ENCODE results near the gene CASP9.
"Not testable (repeated sequence)": the region's sequence is repeated elsewhere in the genome, so short reads cannot be mapped to it uniquely, and the experiment has no call there.

CASP9 gene

DNA sequence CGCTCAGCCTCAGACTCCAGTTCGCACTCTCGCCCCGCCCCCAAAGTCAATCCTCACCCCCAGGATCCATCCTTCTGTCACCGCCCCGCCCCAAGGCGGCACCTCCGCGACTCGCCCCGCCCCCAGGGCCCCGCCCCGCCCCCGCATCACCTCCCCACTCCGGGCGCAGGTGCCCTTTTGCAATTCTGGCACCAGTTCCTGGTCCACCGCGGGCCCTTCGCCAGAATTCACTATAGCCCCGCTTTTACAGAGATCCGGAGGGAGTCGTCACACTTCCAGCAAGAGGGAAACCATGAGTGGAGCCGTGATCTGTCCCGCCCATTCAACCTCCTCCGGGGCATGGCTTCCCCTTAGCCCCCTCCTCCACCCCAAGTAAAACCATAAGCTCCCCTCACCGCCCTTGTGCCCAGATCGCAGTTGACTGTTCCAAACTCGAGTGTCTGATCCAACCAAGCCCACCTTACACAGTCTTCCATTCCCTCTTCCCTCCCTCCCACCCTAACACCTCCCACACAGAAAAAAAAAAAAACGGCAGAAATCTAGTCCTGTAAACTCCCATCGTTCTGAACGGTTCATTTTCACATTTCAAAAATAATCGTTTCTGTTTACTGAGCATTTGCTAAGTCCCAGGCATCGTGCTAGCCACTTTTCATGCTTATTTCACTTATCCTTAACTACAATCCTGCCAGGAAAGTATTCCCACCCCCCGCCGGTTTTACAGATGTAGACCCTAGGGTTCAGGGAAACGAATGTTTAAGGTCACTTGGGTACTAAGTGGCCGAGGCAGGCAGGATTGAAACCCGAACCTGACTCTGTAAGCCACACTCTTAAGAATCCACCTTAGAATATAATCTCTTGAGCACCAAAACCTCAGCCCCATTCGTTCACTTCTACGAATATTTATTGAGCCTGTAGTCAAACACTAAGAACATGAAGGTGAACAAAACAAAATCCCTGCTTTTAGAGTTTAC is 1.3 kb upstream of the CASP9 start:
- peak; percentile 99 for DNase-seq

DNA sequence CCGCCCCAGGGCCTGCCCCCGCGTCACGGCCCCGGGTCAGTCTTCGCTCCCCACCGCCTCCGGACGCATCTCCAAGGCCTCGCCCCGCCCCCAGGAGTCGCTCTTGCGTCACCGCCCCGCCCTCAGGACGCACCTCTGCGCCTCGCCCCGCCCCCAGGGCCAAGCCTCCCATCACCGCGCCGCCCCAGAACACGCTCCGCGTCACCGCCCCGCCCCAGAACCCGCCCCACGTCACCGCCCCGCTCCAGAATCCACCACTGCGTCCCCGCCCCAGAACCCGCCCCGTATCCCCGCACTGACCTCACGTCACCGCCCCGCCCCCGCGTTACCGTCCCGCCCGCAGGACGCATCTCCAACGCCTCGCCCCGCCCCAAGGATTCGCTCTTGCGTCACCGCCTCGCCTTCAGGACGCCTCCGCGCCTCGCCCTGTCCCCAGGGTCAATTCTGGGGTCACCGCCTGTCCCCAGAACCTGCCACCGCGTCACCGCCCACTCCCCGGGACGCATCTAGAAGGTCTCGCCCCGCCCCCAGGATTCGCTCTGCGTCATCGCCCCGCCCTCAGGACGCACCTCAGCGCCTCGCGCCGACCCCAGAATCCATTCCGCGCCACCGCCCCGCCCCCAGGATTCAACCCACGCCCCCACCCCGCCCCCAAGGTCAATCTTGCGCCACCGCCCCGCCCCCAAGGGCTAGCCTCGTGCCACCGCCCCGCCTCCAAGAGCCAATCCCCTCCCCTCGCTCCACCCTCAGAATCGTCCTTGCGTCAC is 451 bp upstream of the CASP9 start:
- DNase-seq, result peak; percentile 99

- no peak for DNase-seq
These were observed 653 bp downstream of the CASP9 start for GRCh38 chr1:15523104-15524020.

GRCh38 chr1:15522551-15522950 is 1.5 kb downstream of the CASP9 start:
- no peak for DNase-seq

DNA sequence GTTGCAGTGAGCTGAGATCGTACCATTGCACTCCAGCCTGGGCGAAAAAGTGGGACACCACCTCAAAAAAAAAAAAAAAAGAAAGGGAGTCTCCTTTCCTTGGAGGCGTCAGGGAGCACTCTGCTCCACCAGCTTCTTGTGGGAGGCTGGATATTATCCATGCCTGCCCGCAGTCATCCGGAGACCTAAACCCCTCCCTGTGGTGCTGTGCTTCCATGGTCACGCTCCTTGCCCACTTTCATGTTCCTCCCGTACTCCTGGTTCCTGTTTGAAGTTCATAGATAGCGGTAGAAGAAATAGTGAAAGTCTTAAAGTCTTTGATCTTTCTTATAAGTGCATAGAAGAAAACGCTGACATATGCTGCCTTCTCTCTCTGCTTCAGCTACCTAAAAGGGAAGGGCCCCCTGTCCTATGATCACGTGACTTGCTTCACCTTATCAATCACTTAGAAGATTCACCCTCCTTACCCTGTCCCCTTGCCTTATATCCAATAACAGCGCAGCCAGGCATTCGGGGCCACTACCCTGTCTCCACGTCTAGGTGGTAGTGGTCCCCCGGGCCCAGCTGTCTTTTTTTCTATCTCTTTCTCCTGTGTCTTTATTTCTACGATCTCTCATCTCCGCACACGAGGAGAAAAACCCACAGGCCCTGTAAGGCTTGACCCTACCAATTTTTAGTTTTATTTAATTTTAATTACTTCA is 2.7 kb downstream of the CASP9 start:
- not testable (repeated sequence) for DNase-seq

DNA sequence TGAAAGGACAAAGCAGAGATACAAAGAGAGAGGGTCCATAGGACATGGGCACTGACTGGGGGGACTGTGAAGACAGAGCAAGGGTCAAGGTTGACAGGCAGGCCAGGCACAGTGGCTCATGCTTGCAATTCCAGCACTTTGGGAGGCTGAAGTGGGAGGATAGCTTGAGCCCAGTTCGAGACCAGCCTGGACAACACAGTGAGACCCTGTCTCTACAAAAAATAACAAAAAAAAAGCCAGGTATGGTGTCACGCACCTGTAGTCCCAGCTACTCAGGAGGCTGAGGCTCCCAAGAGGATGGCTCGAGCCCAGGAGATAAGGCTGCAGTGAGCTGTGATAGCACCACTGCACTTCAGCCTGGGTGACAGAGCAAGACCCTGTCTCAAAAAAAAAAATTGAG is 4.4 kb downstream of the CASP9 start:
- DNase-seq, result no peak

- DNase-seq, result no peak
These were observed 8.9 kb downstream of the CASP9 start for GRCh38 chr1:15515022-15515663.

DNA sequence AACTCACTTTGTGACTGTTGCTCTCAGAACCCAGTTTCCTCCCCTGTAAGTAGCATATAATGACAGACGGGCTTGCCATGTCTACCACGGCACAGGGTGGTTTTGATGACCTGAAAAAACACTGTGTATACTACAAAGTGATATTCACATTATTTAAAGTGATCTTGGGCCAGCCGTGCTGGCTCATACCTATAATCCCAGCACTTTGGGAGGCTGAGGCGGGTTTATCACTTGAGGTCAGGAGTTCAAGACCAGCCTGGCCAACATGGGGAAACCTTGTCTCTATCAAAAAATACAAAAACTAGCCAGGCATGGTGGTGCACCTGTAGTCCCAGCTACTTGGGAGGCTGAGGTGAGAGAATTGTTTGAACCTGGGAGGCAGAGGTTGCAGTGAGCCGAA is 9.5 kb downstream of the CASP9 start:
- DNase-seq, result not testable (repeated sequence)

DNA sequence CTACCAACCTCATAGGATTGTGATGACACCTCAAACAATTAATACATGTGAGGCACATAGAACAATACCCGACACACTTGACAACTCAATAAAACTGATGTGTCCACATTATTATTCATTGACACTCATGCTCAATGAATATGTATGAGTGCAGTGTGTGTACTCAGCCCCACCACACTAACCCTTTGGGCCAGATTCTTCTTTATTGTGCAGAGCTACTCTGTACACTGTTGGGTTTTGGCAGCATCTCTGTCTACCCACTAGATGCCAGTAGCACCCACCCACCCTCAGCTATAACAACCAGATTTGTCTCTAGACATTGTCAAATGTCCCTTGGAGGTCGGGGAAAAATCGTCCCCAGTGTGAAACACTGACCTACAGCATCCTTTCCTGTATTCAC is 10.1 kb downstream of the CASP9 start:
- no peak for DNase-seq

DNA sequence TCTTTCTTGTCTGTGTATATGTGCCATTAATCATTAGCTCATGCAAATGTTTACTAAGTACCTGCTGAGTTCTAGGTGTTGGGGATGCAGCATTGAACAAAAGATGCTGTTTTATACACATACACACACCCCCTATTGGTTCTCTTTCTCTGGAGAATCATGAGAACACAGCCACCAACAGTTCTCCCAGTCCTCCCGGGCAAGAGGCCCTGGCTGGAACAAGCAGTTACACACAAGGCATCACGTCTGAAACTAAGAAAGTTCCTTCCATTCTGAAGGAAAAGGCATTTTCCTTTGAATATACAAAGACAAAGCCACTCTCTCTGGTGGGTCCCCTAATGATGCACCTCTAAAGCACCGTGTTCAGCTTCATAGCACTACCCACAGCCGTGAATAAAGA is 10.8 kb downstream of the CASP9 start:
- no peak for DNase-seq

- no peak for DNase-seq
These were observed 13.2 kb downstream of the CASP9 start for GRCh38 chr1:15510611-15511405.

- DNase-seq, result no peak
These were observed 14.4 kb downstream of the CASP9 start for GRCh38 chr1:15509586-15509985.

GRCh38 chr1:15508700-15509487 is 15.1 kb downstream of the CASP9 start:
- DNase-seq, result no peak

DNA sequence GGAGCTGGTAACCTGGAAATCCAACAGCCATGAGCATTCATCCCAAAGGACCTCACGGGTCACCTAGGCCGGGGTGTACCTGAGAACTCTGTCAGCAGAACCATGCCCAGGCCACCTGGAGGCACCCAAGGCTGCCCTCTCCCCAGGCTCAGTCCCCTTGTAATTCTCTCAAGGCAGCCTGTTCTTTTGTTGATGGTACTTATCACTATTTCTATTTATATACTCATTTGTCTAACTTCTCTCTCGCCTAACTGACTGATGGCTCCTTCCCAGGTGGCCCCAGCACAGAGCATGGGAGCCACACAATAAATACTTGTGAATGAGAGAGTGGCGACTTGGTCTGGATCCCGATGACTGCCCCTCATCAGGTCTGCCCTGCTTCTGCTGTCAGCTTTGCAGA is 16.7 kb downstream of the CASP9 start:
- no peak for DNase-seq

DNA sequence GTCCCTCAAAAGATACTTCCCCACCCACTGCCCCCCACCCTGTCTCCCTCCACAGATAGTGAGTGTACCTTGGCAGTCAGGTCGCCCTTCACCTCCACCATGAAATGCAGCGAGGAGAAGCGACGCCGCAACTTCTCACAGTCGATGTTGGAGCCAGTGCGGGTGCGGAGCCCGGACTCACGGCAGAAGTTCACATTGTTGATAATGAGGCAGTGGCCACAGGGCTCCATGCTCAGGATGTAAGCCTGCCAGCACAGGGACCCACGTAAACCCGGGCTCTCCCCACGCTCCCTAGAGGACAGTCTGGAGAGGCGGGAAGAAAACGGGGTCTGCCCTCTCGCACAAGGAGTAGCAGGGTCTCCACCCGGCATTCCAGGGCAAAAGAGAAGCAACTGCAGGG is 17.2 kb downstream of the CASP9 start:
- no peak for DNase-seq

DNA sequence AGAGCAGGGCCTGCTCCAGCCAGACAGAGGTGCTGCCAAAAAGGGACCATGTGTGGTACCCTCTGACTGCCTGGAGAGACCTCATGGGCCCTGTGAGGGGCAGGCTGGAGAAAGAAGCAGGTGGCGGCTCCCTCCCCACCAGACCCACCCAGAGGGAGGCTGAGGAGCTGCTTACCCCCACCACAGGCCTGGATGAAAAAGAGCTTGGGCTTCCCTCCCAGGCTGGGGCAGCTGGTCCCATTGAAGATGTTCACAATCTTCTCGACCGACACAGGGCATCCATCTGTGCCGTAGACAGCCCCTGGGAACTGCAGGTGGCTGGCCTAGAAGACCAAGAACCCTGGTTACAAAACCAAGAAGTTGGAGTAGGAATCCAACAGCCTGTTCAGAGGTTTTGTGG is 19.6 kb downstream of the CASP9 start:
- DNase-seq, result no peak

DNA sequence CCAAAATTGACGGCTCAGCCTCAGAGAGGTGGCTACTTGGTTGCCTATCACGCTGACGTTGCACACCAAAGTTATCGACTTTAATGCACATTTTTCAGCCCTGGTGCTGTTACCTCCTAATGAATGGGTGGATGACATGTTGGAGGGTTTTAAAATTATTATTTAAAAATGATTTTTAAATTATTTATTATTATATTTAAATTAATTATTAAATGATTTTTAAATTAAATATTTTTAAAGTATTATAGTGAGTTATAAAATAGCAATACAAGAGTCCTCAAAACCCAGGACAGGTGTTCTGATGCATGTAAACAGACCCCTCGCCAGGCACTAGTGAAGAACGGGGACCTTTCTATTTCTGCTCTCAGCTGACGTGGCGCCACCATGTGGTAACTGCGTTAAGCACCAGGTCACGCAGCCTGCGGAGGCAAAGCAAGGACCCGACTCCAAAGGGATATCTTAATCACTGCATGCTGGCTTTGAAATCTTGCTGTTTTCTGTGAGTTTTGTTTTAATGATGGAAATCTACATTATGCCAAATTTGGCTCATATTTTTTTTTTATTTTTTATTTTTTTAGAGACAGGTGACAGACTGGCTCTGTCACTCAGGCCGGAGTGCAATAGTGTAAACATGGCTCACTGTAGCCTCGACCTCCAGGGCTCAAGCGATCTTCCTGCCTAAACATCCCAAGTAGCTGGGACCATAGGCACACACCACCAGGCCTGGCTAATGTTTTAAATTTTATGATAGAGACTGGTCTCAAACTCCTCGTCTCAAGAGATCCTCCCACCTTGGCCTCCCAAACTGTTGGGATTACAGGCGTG is 22.6 kb downstream of the CASP9 start:
- DNase-seq, result peak; percentile 30

GRCh38 chr1:15500184-15501178 is 23.5 kb downstream of the CASP9 start:
- no peak for DNase-seq
